HG03196 (cell line): ENCODE data around the gene CNPY3.
"Not testable (repeated sequence)": the region's sequence is repeated elsewhere in the genome, so short reads cannot be mapped to it uniquely, and the experiment has no call there.

ENCODE experiments used
- ATAC-seq: cut with Tn5 transposase; IDR thresholded peaks from one replicate; pipeline ENCODE4 v1.9.1; 2021; ENCODE audit not compliant: unreplicated experiment

Gene CNPY3

DNA sequence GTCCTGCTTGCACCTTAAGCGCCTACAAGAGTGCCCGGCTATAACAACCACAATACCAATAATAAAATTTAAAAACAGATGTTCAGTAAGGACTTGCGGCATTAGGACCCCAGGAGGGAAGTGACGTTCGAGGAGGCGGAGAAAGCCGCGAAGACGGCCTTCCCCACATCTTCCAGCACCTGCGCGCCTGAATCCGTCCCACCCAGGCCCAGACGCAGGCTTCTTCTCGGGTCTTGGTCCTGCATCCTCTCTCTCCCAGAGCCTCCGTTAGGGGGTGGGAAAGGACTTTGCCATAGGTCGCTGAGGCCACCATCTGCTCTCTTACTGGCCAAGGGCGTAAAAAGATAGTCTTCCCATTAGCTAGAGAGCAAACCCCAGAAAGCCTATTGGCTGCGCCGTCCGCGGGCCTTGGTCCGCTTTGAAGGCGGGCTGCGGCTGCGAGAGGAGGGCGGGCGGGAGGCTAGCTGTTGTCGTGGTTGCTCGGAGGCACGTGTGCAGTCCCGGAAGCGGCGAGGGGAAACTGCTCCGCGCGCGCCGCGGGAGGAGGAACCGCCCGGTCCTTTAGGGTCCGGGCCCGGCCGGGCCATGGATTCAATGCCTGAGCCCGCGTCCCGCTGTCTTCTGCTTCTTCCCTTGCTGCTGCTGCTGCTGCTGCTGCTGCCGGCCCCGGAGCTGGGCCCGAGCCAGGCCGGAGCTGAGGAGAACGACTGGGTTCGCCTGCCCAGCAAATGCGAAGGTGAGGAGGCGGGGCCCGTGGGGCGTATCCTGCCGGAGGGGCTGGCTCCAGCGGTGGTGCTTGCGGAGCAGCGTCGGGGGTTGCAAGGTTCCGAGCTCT is at the start of gene CNPY3:
CNPY3 (plus strand) TSS at position 495 of the 835 bp plus-strand sequence; CDS start at position 586, 91 bp downstream.
- peak; percentile 69 for ATAC-seq

DNA sequence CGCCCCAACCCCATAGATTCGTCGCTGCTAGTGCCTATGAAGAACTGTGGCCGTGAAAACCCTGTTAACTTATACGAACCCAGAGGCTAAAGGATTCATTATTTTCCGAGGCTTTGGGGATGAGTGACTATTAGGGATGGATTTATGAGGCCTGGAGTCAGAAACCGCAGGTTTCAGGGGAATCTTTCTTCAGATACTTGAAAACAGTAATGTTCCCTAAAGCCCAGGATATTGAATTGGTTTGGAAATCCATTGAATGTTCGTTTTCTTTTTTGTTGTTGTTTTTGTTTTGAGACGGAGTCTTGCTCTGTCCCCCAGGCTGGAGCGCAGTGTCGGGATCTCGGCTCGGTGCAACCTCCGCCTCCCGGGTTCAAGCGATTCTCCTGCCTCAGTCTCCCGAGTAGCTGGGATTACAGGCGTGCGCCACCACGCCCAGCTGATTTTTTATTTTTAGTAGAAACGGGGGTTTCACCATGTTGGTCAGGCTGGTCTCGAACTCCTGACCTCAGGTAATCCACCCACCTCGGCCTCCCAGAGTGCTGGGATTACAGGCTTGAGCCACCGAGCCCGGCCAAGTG is 49.0 kb upstream of the CNPY3 start:
- ATAC-seq, result not testable (repeated sequence)

DNA sequence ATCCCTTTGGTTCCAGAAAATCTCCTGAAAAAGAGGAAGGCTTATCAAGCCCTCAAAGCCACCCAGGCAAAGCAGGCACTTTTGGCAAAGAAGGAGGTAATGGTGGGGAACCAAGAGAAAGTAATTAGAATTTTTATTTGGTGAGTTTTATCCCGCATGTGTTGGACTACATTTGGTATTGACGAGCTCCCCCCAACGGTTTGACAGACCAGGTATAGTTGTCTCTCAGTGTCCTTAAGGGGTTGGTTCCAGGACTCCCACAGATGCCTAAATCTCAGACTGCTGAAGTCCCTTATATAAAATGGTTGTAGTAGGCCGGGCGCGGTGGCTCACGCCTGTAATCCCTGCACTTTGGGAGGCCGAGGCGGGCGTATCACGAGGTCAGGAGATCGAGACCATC is 48.4 kb upstream of the CNPY3 start:
- ATAC-seq, result not testable (repeated sequence)

DNA sequence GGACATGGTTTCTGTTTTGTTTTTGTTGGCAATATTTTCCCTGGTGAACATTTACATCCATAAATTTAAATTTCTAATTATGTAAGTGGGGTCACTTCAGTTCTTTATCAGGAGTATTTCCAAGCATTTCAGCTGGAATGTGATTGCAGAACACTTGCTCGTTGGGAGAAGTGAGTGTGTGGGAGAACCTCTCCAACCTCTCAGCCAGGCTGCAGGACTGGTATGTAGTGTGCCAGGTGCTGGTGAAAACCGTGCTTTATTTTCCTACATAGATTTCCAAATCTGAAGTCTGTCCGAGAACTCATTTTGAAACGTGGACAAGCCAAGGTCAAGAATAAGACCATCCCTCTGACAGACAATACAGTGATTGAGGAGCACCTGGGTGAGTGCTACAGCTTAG is 43.6 kb upstream of the CNPY3 start:
- no peak for ATAC-seq

DNA sequence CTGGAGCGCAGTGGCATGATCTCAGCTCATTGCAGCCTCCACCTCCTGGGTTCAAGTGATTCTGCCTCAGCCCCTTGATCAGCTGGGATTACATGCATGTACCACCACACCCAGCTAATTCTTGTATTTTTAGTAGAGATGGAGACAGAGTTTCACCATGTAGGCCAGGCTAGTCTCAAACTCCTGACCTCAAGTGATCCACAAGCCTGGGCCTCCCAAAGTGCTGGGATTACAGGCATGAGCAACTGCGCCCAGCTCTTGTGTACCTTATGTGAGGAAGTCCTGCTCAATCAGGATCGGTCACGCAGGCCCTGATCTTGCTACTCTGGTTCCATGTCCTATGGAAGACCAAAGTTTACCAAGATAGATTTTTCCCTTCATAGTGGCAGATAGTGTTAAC is 41.1 kb upstream of the CNPY3 start:
- ATAC-seq, result not testable (repeated sequence)

DNA sequence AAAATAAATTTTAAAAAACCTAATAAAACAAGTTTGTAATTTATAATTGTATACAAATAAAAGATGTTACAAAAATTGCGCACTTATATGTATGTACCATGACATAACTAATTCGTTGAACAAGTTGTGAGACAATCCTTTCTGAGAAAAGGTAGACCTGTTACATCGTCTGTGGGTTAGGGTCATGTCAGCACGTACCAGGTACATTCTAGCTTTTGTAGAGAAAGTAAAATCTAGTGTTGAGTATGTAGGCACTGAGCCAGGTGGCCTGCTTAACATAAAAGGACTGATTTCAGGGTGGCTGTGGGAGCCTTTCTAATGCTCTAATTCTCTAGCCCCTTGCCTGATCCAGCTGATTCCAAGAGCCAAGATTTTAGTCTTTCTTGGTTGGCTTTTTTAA is 39.5 kb upstream of the CNPY3 start:
- ATAC-seq, result no peak

DNA sequence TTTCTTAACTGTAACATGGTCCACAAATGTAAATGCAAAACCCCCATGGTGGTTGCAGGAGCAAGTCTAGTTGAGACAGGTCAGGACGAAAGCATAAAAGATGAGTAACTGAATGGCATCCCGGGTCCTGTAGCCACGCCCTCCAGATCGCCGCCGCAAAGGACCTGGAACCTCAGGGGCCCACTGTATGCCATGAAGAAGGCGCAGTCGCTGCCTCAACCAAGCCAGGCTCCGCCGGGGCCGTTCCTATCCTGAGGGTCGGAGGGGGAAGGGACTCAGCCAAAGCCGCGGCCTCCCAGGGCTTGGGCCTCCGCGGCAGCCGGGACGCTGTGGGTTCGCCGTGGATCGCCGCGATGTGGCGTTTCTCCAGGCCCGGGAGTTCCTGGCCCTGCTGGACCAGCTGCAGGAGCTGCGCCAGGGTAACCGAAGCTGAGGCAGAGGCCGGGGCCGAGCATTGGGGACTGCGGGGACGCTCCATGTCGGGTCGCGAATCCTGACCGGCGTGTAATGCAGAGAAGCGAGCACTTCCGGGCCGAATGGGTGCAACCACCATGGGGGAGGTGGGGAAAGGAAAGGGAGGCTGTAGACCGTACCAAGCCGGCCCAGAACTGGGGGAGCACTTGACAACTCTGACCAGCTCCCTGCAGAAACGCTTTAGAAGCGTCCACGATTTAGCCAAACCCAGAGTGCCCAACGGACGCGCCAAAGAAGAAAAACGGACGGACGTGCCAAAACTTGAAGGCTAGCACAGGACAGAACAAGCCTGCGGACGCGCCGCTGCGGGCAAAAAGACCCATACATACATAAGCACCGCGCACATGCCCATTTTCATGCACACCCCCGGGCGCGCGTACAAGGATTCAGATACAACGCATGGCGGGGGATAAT is 38.7 kb upstream of the CNPY3 start:
- peak; percentile 87 for ATAC-seq

DNA sequence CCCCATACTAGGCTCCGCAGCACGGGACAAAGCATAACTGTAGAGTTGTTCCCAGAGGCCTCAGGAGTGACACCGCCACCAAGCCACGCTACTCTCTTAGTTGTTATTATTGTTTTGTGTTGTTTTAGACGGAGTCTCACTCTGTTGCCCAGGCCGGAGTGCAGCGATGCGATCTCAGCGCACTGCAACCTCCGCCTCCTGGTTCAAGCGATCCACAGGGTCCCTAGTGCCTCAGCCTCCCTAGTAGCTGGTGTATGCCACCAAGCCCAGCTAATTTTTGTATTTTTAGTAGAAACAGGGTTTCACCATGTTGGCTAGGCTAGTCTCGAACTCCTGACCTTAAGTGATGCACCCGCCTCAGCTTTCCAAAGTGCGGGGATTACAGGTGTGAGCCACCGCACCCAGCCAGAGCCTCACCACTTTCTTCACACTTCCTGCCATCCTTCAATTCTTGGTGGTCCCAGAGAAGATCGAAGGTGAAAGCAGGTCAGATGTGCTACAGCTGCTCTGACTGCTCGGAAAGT is 38.0 kb upstream of the CNPY3 start:
- ATAC-seq, result no peak

DNA sequence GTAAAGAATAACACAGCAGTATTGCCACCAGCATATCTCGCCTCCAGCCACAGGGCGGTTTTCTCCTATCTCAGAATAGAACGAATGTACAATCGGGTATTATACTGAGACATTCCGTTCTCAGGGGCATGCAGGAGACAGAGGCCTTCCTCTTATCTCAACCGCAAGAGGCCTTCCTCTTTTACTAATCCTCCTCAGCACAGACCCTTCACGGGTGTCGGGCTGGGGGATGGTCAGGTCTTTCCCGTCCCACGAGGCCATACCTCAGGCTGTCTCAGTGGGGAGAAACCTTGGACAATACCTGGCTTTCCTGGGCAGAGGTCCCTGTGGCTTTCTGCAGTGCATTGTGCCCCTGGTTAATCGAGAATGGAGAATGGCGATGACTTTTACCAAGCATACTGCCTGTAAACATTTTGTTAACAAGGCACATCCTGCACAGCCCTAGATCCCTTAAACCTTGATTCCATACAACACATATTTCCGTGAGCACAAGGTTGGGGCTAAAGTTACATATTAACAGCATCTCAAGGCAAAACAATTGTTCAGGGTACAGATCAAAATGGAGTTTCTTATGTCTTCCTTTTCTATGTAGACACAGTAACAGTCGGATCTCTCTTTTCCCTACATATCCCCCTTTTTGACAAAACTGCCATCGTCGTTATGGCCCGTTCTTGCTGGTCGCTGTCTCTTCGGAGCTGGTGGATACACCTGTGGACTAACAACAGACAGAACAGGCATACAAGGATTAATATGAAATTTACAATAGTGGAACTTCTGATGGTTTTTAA is 35.0 kb upstream of the CNPY3 start:
- not testable (repeated sequence) for ATAC-seq

DNA sequence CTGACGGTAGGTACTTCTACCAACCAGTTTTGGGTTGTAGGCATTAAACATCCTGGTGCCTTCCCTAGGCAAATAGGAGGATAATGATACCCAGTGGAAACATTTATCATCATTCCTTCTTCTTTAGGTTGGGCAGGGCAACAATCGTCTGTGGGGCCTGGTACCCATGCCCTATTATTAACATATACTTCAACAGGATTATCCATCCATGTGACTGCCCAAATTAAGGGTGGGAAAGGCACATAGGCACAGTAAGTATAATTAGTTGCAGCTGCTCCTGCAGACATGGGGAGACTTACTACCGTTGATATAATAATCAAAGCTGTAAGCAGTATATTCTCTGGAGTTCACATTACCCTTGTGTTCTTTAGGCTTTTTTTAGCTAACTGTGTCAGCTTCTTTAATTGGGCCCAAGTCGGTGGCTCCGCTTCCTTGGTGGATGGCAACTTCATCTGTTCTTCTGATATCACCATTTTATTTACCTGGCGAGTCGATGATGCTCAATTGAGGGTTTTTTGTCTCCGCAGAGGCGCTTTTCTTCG is 33.0 kb upstream of the CNPY3 start:
- ATAC-seq, result no peak

DNA sequence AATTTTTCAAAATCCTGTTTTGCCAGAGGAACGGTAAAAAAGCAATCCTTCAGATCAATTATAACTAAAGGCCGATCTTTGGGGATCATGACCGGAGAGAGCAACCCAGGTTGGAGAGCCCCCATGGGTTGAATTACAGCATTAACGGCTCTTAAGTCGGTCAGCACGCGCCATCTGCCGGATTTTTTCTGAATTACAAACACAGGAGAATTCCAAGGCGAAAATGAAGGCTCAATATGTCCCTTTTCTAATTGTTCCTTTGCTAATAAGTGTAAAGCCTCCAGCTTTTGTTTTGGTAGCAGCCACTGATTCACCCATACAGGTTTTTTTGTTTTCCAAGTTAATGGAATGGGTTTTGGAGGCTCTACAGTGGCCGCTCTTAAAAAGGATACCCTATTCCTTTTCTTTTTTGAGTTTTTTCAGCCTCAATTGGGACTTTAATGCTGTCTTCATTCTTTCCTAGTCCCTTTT is 30.4 kb upstream of the CNPY3 start:
- ATAC-seq, result no peak

DNA sequence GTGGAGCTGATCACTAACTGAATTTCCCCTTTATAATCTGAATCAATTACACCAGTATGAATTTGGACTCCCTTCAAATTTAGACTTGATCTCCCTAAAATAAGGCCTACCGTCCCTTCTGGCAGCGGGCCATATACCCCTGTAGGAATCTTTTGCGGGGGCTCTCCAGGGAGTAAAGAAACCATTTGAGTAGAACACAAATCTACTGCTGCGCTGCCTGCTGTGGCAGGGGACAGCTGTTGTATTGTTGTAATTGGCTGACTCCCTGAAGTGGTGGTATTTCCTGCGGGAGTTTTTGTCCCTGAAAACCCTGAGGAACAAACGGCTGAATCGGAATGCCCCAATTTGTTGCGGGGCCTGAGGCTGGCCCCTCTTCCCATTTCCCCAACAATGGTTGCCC is 29.4 kb upstream of the CNPY3 start:
- ATAC-seq, result no peak

DNA sequence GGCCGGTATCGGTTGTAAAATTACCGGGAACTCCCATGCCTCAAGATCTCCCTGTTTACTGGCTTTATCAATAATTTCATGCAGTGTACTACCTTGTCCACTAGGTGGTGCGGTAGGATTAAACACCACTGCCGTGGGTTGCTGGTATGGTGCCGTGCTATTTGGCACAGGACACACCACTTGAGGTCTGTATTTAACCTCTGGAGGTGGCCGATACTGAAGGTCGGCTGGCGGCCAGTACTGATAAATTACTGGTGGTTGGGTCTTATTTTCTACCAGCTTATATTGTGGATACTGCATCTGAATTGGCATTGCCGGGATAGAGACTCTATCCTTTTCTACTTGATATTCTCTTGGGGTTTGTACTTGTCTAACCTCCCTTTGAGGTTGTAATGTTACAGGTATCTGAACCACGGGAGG is 27.7 kb upstream of the CNPY3 start:
- peak; percentile 55 for ATAC-seq

DNA sequence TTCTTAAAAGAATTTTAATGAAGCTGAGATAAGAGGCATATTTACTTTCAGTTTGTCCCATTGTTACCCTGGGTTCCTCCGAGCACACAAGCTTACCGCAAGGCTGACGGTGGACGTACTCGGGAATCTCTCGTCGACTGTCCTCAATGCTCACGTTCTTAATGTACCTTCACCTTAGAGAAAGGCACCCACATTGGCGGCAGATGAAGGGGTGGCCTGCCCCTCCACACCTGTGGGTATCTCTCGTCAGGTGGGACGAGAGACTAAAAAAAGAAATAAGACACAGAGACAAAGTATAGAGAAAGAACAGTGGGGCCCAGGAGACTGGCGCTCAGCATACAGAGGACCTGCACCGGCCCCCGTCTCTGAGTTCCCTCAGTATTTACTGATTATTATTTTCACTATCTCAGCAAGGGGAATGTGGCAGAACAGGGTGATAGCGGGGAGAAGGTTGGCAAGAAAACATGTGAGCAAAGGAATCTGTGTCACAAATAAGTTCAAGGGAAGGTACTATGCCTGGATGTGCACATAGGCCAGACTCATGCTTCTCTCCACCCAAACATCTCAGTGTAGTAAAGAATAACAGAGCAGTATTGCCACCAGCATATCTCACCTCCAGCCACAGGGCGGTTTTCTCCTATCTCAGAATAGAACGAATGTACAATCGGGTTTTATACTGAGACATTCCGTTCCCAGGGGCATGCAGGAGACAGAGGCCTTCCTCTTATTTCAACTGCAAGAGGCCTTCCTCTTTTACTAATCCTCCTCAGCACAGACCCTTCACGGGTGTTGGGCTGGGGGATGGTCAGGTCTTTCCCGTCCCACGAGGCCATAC is 26.6 kb upstream of the CNPY3 start:
- ATAC-seq, result not testable (repeated sequence)

DNA sequence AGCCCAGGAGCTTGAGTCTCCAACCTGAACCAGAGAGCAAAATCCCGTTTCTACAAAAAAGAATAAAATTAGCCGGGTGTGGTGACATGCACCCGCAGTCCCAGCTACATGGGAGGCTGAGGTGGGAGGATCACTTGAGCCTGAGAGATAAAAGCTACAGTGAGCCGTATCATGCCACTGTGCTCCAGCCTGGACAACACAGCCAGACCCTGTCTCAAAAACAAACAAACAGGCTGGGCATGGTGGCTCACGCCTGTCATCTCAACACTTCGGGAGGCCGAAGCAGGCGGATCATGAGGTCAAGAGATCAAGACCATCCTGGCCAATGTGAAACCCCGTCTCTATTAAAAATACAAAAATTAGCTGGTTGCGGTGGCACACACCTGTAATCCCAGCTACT is 24.8 kb upstream of the CNPY3 start:
- no peak for ATAC-seq

DNA sequence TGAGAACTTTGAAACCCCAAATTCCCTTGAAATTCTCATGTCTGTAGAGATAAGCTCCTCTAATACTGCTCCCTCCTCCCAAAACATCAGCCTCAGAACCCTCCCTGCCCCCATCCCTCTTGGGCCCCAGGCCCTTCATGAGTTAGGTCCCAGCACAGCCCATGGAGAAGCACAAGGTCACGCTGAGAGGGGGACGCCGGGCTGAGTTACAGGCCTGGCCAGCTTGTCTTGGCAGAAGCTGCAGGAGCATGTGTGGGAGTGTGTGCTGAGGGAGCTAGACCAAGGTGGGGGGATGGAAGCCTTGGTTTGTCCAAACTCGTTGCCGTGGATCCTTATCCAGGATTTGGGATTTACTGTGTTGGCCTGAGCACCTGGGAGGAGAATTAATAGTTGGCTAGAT is 21.9 kb upstream of the CNPY3 start:
- ATAC-seq, result no peak

DNA sequence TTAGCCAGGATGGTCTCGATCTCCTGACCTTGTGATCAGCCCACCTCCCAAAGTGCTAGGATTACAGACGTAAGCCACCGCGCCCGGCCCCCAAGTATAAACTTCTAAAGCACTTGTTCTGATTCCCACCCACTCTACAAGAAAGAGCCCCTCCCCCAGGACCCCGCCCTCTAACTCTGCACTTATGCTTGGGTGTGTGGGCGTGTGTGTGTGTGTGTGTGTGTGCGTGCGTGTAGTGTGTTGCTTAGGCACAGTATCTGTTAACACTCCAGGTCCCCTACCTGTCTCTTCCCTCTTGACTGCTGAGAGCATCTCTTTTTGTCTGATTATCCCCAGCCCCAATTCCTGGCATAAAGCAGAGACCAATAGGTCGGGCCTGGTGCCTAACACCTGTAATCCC is 19.4 kb upstream of the CNPY3 start:
- no peak for ATAC-seq

DNA sequence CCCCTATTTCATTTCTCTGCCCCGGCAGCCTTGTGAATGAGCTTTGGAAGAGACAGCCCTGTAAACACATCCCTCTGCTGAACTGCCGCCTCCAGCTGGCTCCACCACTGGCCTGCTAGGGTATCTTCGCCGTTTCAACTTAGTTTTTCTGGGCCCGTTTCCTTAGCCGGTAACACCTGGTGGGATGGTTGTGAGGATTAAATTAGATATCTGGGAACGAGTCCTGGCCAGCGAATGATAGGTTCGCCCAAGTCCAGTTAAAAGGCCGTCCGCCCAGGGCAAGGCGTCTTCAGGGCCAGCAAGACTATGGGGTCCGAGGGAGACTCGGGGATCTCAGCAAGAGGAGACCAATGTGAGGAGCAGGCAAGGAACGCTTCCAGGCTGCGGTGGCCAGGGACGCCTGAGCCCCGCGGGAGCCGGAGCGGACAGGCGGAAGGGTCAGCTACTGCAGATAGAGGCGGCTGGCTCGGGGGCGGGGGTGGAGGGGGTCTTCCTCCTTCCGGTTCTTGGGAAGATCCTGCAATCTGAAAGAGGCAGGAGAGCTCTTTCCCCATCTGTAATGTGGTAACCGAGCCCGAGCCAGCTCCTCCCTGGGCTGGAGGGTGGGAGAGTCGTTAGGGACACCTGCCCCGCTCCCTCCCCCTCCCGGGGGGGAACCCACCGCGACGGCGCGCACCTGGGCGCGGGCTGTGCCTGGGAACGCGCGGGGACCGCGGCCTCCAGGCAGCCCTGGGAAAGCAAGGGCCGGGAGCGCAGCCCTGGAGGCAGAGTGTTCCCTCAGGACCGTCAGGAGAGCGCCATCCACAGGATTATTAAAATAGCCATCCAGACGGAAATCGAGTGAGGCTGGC is 17.9 kb upstream of the CNPY3 start:
- ATAC-seq, result no peak
